SK-N-SH (cell line): ENCODE data around the gene PNPLA1. TPM values are rescaled to one million over a fixed set of nuclear protein-coding genes. Genes with fewer than 3 reads are reported as not detected.

Experiments used
- CTCF ChIA-PET: fragments of 300-600, 350-600 bp; formaldehyde crosslinking; extraction: SDS; loops from one replicate; lab custom pipeline; 2021; lab: Yijun Ruan, JAX
- POLR2A ChIA-PET: fragments of 350-600 bp; sonication (Branson Sonifier 250); formaldehyde crosslinking; extraction: SDS; loops from one replicate; lab custom pipeline; 2020; ENCODE audit warnings: antibody characterized with exemption, inconsistent platforms; lab: Yijun Ruan, JAX
- DNase-seq: peaks from one replicate; pipeline ENCODE4 v3.0.0; 2012
- H2AFZ ChIP-seq: fragments of 200-600 bp; sonication (generic); 2 replicates; pipeline ENCODE4 v1.8.1; 2016; ENCODE audit warnings: antibody characterized with exemption, mild to moderate bottlenecking, low read depth
- H3F3A ChIP-seq: fragments of 200-600 bp; sonication (generic); replicated peaks from 2 replicates; pipeline ENCODE3; 2016; ENCODE audit warnings: antibody characterized with exemption, mild to moderate bottlenecking; ENCODE audit not compliant: insufficient read depth
- H3K27ac ChIP-seq, 2 experiments: fragments of 200-500 bp in 1 of 2; fragments of 200-600 bp in 1 of 2; sonication (Bioruptor generic) in 1 of 2; sonication (generic), shearing (Covaris generic) in 1 of 2; 2 replicates each; pipeline versions ENCODE4 v1.5.1 to v1.6.1; 2014 to 2016; ENCODE audit warnings: low read depth in 2 of 2, inconsistent platforms in 1 of 2, low read length in 1 of 2, mild to moderate bottlenecking in 1 of 2, mixed read lengths in 1 of 2
- H3K27me3 ChIP-seq: fragments of 200-600 bp; sonication (generic), shearing (Covaris generic); 2 replicates; pipeline ENCODE4 v1.6.1; 2016; ENCODE audit warnings: mixed run types; ENCODE audit not compliant: insufficient read depth
- H3K36me3 ChIP-seq, 2 experiments: fragments of 200-500 bp in 1 of 2; fragments of 200-600 bp in 1 of 2; sonication (Bioruptor generic) in 1 of 2; sonication (generic) in 1 of 2; replicated peaks in 1 of 2; 2 replicates each; pipeline versions ENCODE3 to v1.5.1; 2014 to 2016; ENCODE audit warnings: low read length in 1 of 2, mild to moderate bottlenecking in 1 of 2; ENCODE audit not compliant: insufficient read depth in 2 of 2, control insufficient read depth in 1 of 2
- H3K4me1 ChIP-seq, 2 experiments: fragments of 200-500 bp in 1 of 2; fragments of 200-600 bp in 1 of 2; sonication (Bioruptor generic) in 1 of 2; sonication (generic), shearing (Covaris generic) in 1 of 2; 2 replicates each; pipeline versions ENCODE4 v1.5.1 to v1.6.1; 2014 to 2016; ENCODE audit warnings: low read depth in 1 of 2, low read length in 1 of 2, mixed run types in 1 of 2; ENCODE audit not compliant: insufficient read depth in 2 of 2, control insufficient read depth in 1 of 2
- H3K4me2 ChIP-seq: fragments of 200-600 bp; sonication (generic), shearing (Covaris generic); 2 replicates; pipeline ENCODE4 v1.6.1; 2017; ENCODE audit warnings: mixed run types
- H3K4me3 ChIP-seq, 2 experiments: fragments of 200-500 bp in 1 of 2; fragments of 200-600 bp in 1 of 2; sonication (Bioruptor generic) in 1 of 2; sonication (generic), shearing (Covaris generic) in 1 of 2; 2 replicates each; pipeline versions ENCODE4 v1.5.1 to v1.8.1; 2014 to 2016; ENCODE audit warnings: low read depth in 2 of 2, inconsistent platforms in 1 of 2, low read length in 1 of 2, mild to moderate bottlenecking in 1 of 2, mixed read lengths in 1 of 2, moderate library complexity in 1 of 2
- H3K79me2 ChIP-seq: fragments of 200-600 bp; sonication (generic); 2 replicates; pipeline ENCODE4 v1.8.1; 2017; ENCODE audit warnings: mild to moderate bottlenecking; ENCODE audit not compliant: insufficient read depth
- H3K9ac ChIP-seq: fragments of 200-600 bp; sonication (generic); 2 replicates; pipeline ENCODE4 v1.6.1; 2017; ENCODE audit warnings: mixed run types
- H3K9me2 ChIP-seq: fragments of 200-600 bp; sonication (generic); 2 replicates; pipeline ENCODE4 v1.6.1; 2017; ENCODE audit warnings: mixed run types
- H3K9me3 ChIP-seq: fragments of 200-600 bp; sonication (generic); 2 replicates; pipeline ENCODE4 v1.6.1; 2017; ENCODE audit warnings: mixed run types, mild to moderate bottlenecking, moderate library complexity
- H4K20me1 ChIP-seq: fragments of 200-600 bp; sonication (generic); 2 replicates; pipeline ENCODE4 v1.6.1; 2017; ENCODE audit warnings: mild to moderate bottlenecking, mixed run types; ENCODE audit not compliant: insufficient read depth
- CHD2 ChIP-seq: fragments of 150-350 bp; IDR thresholded peaks from 2 replicates; pipeline ENCODE4 v1.6.1; 2018; ENCODE audit warnings: low read length; ENCODE audit not compliant: partially characterized antibody
- CTCF ChIP-seq: fragments of 200-600 bp; sonication (generic); IDR thresholded peaks from 2 replicates; pipeline ENCODE4 v1.6.1; 2017; ENCODE audit warnings: antibody characterized with exemption, mild to moderate bottlenecking, moderate library complexity
- ELF1 ChIP-seq: IDR thresholded peaks from 2 replicates; pipeline ENCODE4 v1.4.0; 2012
- EP300 ChIP-seq, 2 experiments: IDR thresholded peaks; 2 replicates each; pipeline versions ENCODE4 v1.4.0 to v1.6.1; 2012; ENCODE audit warnings: borderline replicate concordance in 1 of 2, low read depth in 1 of 2, low read length in 1 of 2
- GATA2 ChIP-seq: sonication (generic); formaldehyde crosslinking; IDR thresholded peaks from 2 replicates; pipeline ENCODE4 v1.5.0; 2020; ENCODE audit warnings: mild to moderate bottlenecking, missing genetic modification reagents
- MEF2A ChIP-seq: IDR thresholded peaks from 2 replicates; pipeline ENCODE4 v1.4.0; 2012; ENCODE audit warnings: low read depth, borderline replicate concordance
- MXI1 ChIP-seq: IDR thresholded peaks from 2 replicates; pipeline ENCODE4 v1.6.1; 2012; ENCODE audit warnings: mild to moderate bottlenecking, low read depth, low read length, improper control_type of control experiment
- NFIC ChIP-seq: IDR thresholded peaks from 2 replicates; pipeline ENCODE4 v1.4.0; 2012; ENCODE audit warnings: borderline replicate concordance
- NRF1 ChIP-seq: IDR thresholded peaks from 2 replicates; pipeline ENCODE4 v1.6.1; 2012; ENCODE audit warnings: low read depth, mild to moderate bottlenecking, low read length
- RAD21 ChIP-seq: IDR thresholded peaks from 2 replicates; pipeline ENCODE4 v1.6.1; 2012; ENCODE audit warnings: mild to moderate bottlenecking, low read length
- RCOR1 ChIP-seq: fragments of 150-350 bp; IDR thresholded peaks from 2 replicates; pipeline ENCODE4 v1.6.1; 2017; ENCODE audit warnings: antibody characterized with exemption, low read length
- SIN3A ChIP-seq: IDR thresholded peaks from 2 replicates; pipeline ENCODE4 v1.6.1; 2012; ENCODE audit warnings: low read depth, mild to moderate bottlenecking, low read length, moderate library complexity, borderline replicate concordance
- SMC3 ChIP-seq: IDR thresholded peaks from 2 replicates; pipeline ENCODE4 v1.6.1; 2012; ENCODE audit warnings: low read depth, low read length, improper control_type of control experiment
- TAF1 ChIP-seq: IDR thresholded peaks from 2 replicates; pipeline ENCODE4 v1.6.1; 2012; ENCODE audit warnings: low read depth, mild to moderate bottlenecking, low read length, moderate library complexity, borderline replicate concordance
- TEAD4 ChIP-seq: IDR thresholded peaks from 2 replicates; pipeline ENCODE4 v1.4.0; 2012; ENCODE audit warnings: mild to moderate bottlenecking, borderline replicate concordance; ENCODE audit not compliant: insufficient read depth
- YY1 ChIP-seq: IDR thresholded peaks from 2 replicates; pipeline ENCODE4 v1.4.0; 2012; ENCODE audit warnings: low read depth, mild to moderate bottlenecking
- whole genome bisulfite sequencing: methylation state at CpG from one replicate; pipeline ENCODE4 v1.1.6; 2017; ENCODE audit warnings: low lambda C conversion rate; 5-methylcytosine and 5-hydroxymethylcytosine counted together
- polyA plus RNA-seq, 3 experiments: library from polyadenylated mRNA; depleted of rRNA; stranded (reverse); fragments of >200 nt; gene quantifications; 2 replicates each; pipeline ENCODE4 v1.2.3, GENCODE V29; 2012
- TF ChIP-seq, protein P1 (sequence below): fragments of 150-350 bp; IDR thresholded peaks from 2 replicates; pipeline ENCODE4 v1.6.1; 2017; ENCODE audit warnings: antibody characterized with exemption, low read length, low read depth, borderline replicate concordance
- TF ChIP-seq, protein P2 (sequence below): IDR thresholded peaks from 2 replicates; pipeline ENCODE4 v1.6.1; 2012; ENCODE audit warnings: mild to moderate bottlenecking, low read depth, low read length, moderate library complexity
- TF ChIP-seq, protein P3 (sequence below): IDR thresholded peaks from 2 replicates; pipeline ENCODE4 v1.4.0; 2012; ENCODE audit warnings: low read depth, borderline replicate concordance

PNPLA1 gene
- polyA plus RNA-seq, 1 of the 3 experiments (the other 2 are of a cell fraction): not detected

DNA sequence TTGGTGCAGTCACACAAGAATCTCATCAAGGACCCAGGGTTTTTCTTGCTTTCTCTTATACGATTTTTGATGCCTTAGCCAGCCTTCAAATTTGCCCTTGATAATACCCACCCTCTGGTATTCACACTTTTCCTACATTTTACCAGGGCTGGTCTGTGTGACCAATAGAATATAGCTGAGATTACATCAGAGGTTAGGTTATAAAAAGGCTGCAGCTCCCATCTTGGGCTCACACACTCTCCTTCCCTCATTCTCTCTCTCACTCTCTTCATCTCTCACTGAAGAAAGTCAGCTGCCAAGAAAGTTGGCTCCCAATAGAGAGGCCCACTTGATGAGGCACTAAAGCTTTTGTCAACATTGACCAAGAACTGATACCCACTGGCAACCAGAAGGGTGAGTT lies 4.1 kb upstream of the PNPLA1 start:
- ChIA-PET CTCF (interaction anchor here (1.2 kb wide), 1 partner anchor 25 kb away, joined by 3 read pairs; no protein-coding TSS in a partner anchor), POLR2A (no interaction called here)
- Histone ChIP-seq H3K27ac (no peak overlapping the region), H3F3A (no peaks in the 10 kb centered on the region), H3K36me3 (no peaks in the 10 kb centered on the region), H3K79me2 (no peaks in the 10 kb centered on the region), H3K9me2 (no peaks in the 10 kb centered on the region), H3K4me2 (no peak overlapping the region), H3K9ac (no peak overlapping the region), H3K4me3 (no peak overlapping the region), H3K9me3 (no peaks in the 10 kb centered on the region), H3K4me1 (peaks cover 0 to 7% of the 10 kb centered on the region in 2 experiments; a peak in 1 of 4 replicates), H2AFZ (no peak overlapping the region), H4K20me1 (no peaks in the 10 kb centered on the region), H3K27me3 (no peaks in the 10 kb centered on the region; the same call in 1 of the 2 replicates)
- DNase-seq: no peak
- 50% methylated on average over 1 of the region's 1 CpG for WGBS
- TF ChIP-seq GATA2 (no peak), RAD21 (no peak), MXI1 (no peak), MEF2A (no peak), NFIC (no peak), CTCF (no peak), NRF1 (no peak), SMC3 (no peak), ELF1 (no peak), TEAD4 (no peak), EP300 (IDR thresholded peaks at IDR 0.05; ENCODE audit: borderline replicate concordance in 1 of 2, low read depth in 1 of 2, low read length in 1 of 2) (no peak), CHD2 (no peak), RCOR1 (no peak), TAF1 (no peak), SIN3A (no peak), YY1 (no peak)
- TF ChIP-seq, protein P1, sequence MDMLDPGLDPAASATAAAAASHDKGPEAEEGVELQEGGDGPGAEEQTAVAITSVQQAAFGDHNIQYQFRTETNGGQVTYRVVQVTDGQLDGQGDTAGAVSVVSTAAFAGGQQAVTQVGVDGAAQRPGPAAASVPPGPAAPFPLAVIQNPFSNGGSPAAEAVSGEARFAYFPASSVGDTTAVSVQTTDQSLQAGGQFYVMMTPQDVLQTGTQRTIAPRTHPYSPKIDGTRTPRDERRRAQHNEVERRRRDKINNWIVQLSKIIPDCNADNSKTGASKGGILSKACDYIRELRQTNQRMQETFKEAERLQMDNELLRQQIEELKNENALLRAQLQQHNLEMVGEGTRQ: no peak
- TF ChIP-seq, protein P2, sequence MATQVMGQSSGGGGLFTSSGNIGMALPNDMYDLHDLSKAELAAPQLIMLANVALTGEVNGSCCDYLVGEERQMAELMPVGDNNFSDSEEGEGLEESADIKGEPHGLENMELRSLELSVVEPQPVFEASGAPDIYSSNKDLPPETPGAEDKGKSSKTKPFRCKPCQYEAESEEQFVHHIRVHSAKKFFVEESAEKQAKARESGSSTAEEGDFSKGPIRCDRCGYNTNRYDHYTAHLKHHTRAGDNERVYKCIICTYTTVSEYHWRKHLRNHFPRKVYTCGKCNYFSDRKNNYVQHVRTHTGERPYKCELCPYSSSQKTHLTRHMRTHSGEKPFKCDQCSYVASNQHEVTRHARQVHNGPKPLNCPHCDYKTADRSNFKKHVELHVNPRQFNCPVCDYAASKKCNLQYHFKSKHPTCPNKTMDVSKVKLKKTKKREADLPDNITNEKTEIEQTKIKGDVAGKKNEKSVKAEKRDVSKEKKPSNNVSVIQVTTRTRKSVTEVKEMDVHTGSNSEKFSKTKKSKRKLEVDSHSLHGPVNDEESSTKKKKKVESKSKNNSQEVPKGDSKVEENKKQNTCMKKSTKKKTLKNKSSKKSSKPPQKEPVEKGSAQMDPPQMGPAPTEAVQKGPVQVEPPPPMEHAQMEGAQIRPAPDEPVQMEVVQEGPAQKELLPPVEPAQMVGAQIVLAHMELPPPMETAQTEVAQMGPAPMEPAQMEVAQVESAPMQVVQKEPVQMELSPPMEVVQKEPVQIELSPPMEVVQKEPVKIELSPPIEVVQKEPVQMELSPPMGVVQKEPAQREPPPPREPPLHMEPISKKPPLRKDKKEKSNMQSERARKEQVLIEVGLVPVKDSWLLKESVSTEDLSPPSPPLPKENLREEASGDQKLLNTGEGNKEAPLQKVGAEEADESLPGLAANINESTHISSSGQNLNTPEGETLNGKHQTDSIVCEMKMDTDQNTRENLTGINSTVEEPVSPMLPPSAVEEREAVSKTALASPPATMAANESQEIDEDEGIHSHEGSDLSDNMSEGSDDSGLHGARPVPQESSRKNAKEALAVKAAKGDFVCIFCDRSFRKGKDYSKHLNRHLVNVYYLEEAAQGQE: no peak
- TF ChIP-seq, protein P3, sequence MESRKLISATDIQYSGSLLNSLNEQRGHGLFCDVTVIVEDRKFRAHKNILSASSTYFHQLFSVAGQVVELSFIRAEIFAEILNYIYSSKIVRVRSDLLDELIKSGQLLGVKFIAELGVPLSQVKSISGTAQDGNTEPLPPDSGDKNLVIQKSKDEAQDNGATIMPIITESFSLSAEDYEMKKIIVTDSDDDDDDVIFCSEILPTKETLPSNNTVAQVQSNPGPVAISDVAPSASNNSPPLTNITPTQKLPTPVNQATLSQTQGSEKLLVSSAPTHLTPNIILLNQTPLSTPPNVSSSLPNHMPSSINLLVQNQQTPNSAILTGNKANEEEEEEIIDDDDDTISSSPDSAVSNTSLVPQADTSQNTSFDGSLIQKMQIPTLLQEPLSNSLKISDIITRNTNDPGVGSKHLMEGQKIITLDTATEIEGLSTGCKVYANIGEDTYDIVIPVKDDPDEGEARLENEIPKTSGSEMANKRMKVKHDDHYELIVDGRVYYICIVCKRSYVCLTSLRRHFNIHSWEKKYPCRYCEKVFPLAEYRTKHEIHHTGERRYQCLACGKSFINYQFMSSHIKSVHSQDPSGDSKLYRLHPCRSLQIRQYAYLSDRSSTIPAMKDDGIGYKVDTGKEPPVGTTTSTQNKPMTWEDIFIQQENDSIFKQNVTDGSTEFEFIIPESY: no peak
